Panc1 (cell line): ENCODE data around the gene INPP5A. TPM values are rescaled to one million over a fixed set of nuclear protein-coding genes. Genes with fewer than 3 reads are reported as not detected.

ENCODE experiments used
- ATAC-seq: fragments of 200-7000 bp; cut with Tn5 transposase; 2 replicates; pipeline ENCODE4 v1.9.1; 2020; ENCODE audit warnings: mild to moderate bottlenecking, moderate library complexity
- BruUV-seq: library from RNA; stranded (reverse); fragments of 400-500 nt; replicated peaks from 2 replicates; lab custom pipeline; 2021; lab: Mats Ljungman, UMichigan
- CTCF ChIA-PET: fragments of 300-600 bp; sonication (Branson Sonifier 250); formaldehyde crosslinking; loops from one replicate; lab custom pipeline; 2022; ENCODE audit warnings: antibody characterized with exemption; lab: Charles Lee
- POLR2A ChIA-PET: fragments of 300-600 bp; sonication (Branson Sonifier 250); formaldehyde crosslinking; loops from one replicate; lab custom pipeline; 2022; ENCODE audit warnings: antibody characterized with exemption; lab: Charles Lee
- DNase-seq: peaks from one replicate; pipeline ENCODE4 v3.0.0-alpha.2; 2010; ENCODE audit warnings: low read depth, low spot score
- H3K27ac ChIP-seq: 2 replicates; pipeline ENCODE4 v1.5.1; 2011; ENCODE audit warnings: mild to moderate bottlenecking, low read length, inconsistent platforms
- H3K27me3 ChIP-seq: fragments of 200-500 bp; sonication (Bioruptor generic); 2 replicates; pipeline ENCODE4 v1.6.0; 2014; ENCODE audit warnings: low read length, inconsistent platforms; ENCODE audit not compliant: control insufficient read depth, insufficient read depth
- H3K36me3 ChIP-seq: fragments of 200-500 bp; sonication (Bioruptor generic); 2 replicates; pipeline ENCODE4 v1.5.1; 2014; ENCODE audit warnings: inconsistent platforms, mild to moderate bottlenecking, low read length, moderate library complexity; ENCODE audit not compliant: control insufficient read depth, insufficient read depth
- H3K4me1 ChIP-seq: 2 replicates; pipeline ENCODE4 v1.5.1; 2011; ENCODE audit warnings: inconsistent platforms, mild to moderate bottlenecking, low read length, moderate library complexity; ENCODE audit not compliant: control insufficient read depth, insufficient read depth
- H3K4me3 ChIP-seq, 2 experiments: 2 replicates each; pipeline ENCODE4 v1.5.1; 2011 to 2012; ENCODE audit warnings: low read depth in 2 of 2, low read length in 2 of 2, mild to moderate bottlenecking in 2 of 2, inconsistent platforms in 1 of 2, moderate library complexity in 1 of 2
- H3K9me3 ChIP-seq: fragments of 200-500 bp; sonication (Bioruptor generic); 2 replicates; pipeline ENCODE4 v1.5.1; 2014; ENCODE audit warnings: low read depth, mild to moderate bottlenecking, inconsistent platforms, low read length, moderate library complexity; ENCODE audit not compliant: control insufficient read depth, insufficient read depth
- CTCF ChIP-seq: fragments of 450-650 bp; IDR thresholded peaks from 2 replicates; pipeline ENCODE4 v1.5.1; 2017; ENCODE audit warnings: mild to moderate bottlenecking
- POLR2AphosphoS5 ChIP-seq: IDR thresholded peaks from 2 replicates; pipeline ENCODE4 v1.6.1; 2012; ENCODE audit warnings: mild to moderate bottlenecking, low read depth, low read length, moderate library complexity
- REST ChIP-seq, 2 experiments: IDR thresholded peaks; 2 replicates each; pipeline ENCODE4 v1.6.1; 2011 to 2012; ENCODE audit warnings: low read depth in 2 of 2, control low read depth in 1 of 2, low read length in 1 of 2, mild to moderate bottlenecking in 1 of 2, moderate library complexity in 1 of 2; ENCODE audit not compliant: insufficient read depth in 1 of 2
- SIN3A ChIP-seq: IDR thresholded peaks from 2 replicates; pipeline ENCODE4 v1.6.1; 2012; ENCODE audit warnings: low read depth, mild to moderate bottlenecking, low read length, moderate library complexity, borderline replicate concordance; ENCODE audit not compliant: insufficient read depth
- TCF7L2 ChIP-seq: IDR thresholded peaks from 2 replicates; pipeline ENCODE4 v1.6.1; 2011; ENCODE audit warnings: mild to moderate bottlenecking, low read depth, low read length, inconsistent platforms
- in situ Hi-C: cut with HindIII; loops from 2 replicates; pipeline ENCODE4 v1.10.0; 2016; ENCODE audit warnings: low sequenced_read_pairs, low pct_unique_long_range_greater_than_20kb
- intact Hi-C: fragments of 100-400 bp; cut with micrococcal nuclease; formaldehyde crosslinking; loops from one replicate; pipeline ENCODE4 v1.10.0; 2022; ENCODE audit not compliant: unreplicated experiment
- total RNA-seq: library from RNA; stranded (reverse); gene quantifications from one replicate; pipeline ENCODE4 v1.2.1, GENCODE V29; 2021; ENCODE audit not compliant: unreplicated experiment

The INPP5A gene
- total RNA-seq, 1 experiment from 2014 or later = 60.0 TPM

- intact Hi-C loops = no loop called here
- no peaks in the 10 kb centered on the region for H3K27me3 ChIP-seq
- H3K4me1 ChIP-seq = peaks cover 17% of the 10 kb centered on the region
- in situ Hi-C loops = no loop called here
- DNase-seq = no peak
- H3K4me3 ChIP-seq = no peak overlapping the region
- no TSS peak for BruUV-seq
- ChIA-PET CTCF (no interaction called here), POLR2A (no interaction called here)
- ATAC-seq = no peak
- H3K9me3 ChIP-seq = peaks cover 2% of the 10 kb centered on the region; the same call in 1 of the 2 replicates
- no peak for TF ChIP-seq TCF7L2
- no peak for TF ChIP-seq POLR2AphosphoS5
- no peak for TF ChIP-seq CTCF
- TF ChIP-seq REST (IDR thresholded peaks at IDR 0.05; ENCODE audit: insufficient read depth in 1 of 2, low read depth in 2 of 2, low read length in 1 of 2) = no peak
- no peak for TF ChIP-seq SIN3A
- no peak overlapping the region for H3K27ac ChIP-seq
- no peaks in the 10 kb centered on the region for H3K36me3 ChIP-seq
These were observed 67.8 kb downstream of the INPP5A start for GRCh38 chr10:132605390-132605789.

GRCh38 chr10:132606031-132606491 is 68.5 kb downstream of the INPP5A start:
- ChIA-PET CTCF (no interaction called here), POLR2A (no interaction called here)
- Histone ChIP-seq H3K27me3 (no peaks in the 10 kb centered on the region), H3K4me1 (peaks cover 17% of the 10 kb centered on the region), H3K4me3 (no peak overlapping the region), H3K9me3 (no peaks in the 10 kb centered on the region), H3K36me3 (no peaks in the 10 kb centered on the region), H3K27ac (no peak overlapping the region; the same call in 1 of the 2 replicates)
- in situ Hi-C loops (no loop called here), intact Hi-C loops (no loop called here)
- no TSS peak for BruUV-seq
- 0 out of 2 replicates have a peak, but pooled peaks have one; percentile 20 for ATAC-seq
- no peak for DNase-seq
- TF ChIP-seq POLR2AphosphoS5 (no peak), TCF7L2 (no peak), SIN3A (no peak), CTCF (no peak), REST (IDR thresholded peaks at IDR 0.05; ENCODE audit: insufficient read depth in 1 of 2, low read depth in 2 of 2, low read length in 1 of 2) (no peak)
